ENCODE results near the gene CTRL. TPM values are rescaled to one million over a fixed set of nuclear protein-coding genes. Genes with fewer than 3 reads are reported as not detected.

Gene CTRL
- polyA plus RNA-seq, 1 donor (not counting 4 experiments of a cell fraction or from before 2014, with no cell fraction given): 0.10 TPM

DNA sequence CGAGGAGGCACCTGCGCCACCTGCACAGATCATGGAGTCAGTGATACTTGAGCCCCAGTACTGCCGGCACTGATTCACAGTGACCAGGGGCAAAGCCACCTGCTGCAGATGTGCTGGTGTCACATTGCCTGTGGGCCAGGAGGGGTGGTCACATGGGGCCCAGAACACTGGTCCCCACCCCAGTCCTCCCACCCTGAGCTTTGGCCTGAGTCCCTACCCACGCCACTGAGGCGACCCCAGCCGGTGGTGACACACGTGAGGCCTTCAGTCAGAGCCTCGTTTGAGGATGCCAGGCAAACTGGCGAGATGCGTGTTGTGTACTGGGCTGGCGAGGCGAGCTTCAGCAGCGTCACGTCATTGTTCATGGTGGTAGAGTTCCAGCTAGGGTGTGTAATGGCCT lies 1.5 kb downstream of the CTRL start:
- Histone ChIP-seq H3K4me2 (ENCODE audit: control insufficient read depth, extremely low read depth, insufficient read depth, low read depth, low read length) (no peak overlapping the region), H3K27me3 (ENCODE audit: control insufficient read depth, extremely low read depth, insufficient read depth, low read length) (no peaks in the 10 kb centered on the region), H3K36me3 (ENCODE audit: control insufficient read depth in 2 of 2, extremely low read depth in 1 of 2, insufficient read depth in 2 of 2, low read length in 2 of 2) (peaks cover 18 to 20% of the 10 kb centered on the region in 2 experiments), H3K9me1 (ENCODE audit: control insufficient read depth, extremely low read depth, insufficient read depth, low read length) (no peaks in the 10 kb centered on the region), H2AFZ (ENCODE audit: control insufficient read depth, low read length) (no peak overlapping the region), H3K9me3 (ENCODE audit: control insufficient read depth, low read depth, low read length) (no peaks in the 10 kb centered on the region), H3K9ac (ENCODE audit: control insufficient read depth, extremely low read depth, insufficient read depth, low read length) (no peak overlapping the region), H3K4me1 (ENCODE audit: control insufficient read depth, extremely low read depth, insufficient read depth, low read length) (peaks cover 23% of the 10 kb centered on the region), H3K4me3 (ENCODE audit: control insufficient read depth in 2 of 3, extremely low read depth in 1 of 3, insufficient read depth in 2 of 3, low read depth in 1 of 3, low read length in 3 of 3) (no peak overlapping the region), H4K20me1 (ENCODE audit: control insufficient read depth, extremely low read depth, insufficient read depth, low read length) (peaks cover 3% of the 10 kb centered on the region), H3K79me2 (ENCODE audit: control insufficient read depth, insufficient read depth, low read length) (peaks cover 2% of the 10 kb centered on the region), H3K27ac (ENCODE audit: control insufficient read depth, insufficient read depth, low read length) (no peak overlapping the region)
- dilution Hi-C loops (cut with MboI; ENCODE audit: extremely low pct_ligation_motif_present, low sequenced_read_pairs): no loop called here
- DNase-seq (ENCODE audit: low read depth, low spot score) (no peak), FAIRE-seq (no peak)
- TF ChIP-seq EZH2 (IDR thresholded peaks at IDR 0.05; ENCODE audit: low read length): no peak
- TF ChIP-seq, protein P1, sequence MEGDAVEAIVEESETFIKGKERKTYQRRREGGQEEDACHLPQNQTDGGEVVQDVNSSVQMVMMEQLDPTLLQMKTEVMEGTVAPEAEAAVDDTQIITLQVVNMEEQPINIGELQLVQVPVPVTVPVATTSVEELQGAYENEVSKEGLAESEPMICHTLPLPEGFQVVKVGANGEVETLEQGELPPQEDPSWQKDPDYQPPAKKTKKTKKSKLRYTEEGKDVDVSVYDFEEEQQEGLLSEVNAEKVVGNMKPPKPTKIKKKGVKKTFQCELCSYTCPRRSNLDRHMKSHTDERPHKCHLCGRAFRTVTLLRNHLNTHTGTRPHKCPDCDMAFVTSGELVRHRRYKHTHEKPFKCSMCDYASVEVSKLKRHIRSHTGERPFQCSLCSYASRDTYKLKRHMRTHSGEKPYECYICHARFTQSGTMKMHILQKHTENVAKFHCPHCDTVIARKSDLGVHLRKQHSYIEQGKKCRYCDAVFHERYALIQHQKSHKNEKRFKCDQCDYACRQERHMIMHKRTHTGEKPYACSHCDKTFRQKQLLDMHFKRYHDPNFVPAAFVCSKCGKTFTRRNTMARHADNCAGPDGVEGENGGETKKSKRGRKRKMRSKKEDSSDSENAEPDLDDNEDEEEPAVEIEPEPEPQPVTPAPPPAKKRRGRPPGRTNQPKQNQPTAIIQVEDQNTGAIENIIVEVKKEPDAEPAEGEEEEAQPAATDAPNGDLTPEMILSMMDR (optimal IDR thresholded peaks at IDR 0.05 in 1 of 3, IDR thresholded peaks at IDR 0.05 in 1 of 3, conservative IDR thresholded peaks at IDR 0.05 in 1 of 3; ENCODE audit: extremely low read depth in 1 of 3, insufficient read depth in 2 of 3, low read length in 3 of 3): no peak

DNA sequence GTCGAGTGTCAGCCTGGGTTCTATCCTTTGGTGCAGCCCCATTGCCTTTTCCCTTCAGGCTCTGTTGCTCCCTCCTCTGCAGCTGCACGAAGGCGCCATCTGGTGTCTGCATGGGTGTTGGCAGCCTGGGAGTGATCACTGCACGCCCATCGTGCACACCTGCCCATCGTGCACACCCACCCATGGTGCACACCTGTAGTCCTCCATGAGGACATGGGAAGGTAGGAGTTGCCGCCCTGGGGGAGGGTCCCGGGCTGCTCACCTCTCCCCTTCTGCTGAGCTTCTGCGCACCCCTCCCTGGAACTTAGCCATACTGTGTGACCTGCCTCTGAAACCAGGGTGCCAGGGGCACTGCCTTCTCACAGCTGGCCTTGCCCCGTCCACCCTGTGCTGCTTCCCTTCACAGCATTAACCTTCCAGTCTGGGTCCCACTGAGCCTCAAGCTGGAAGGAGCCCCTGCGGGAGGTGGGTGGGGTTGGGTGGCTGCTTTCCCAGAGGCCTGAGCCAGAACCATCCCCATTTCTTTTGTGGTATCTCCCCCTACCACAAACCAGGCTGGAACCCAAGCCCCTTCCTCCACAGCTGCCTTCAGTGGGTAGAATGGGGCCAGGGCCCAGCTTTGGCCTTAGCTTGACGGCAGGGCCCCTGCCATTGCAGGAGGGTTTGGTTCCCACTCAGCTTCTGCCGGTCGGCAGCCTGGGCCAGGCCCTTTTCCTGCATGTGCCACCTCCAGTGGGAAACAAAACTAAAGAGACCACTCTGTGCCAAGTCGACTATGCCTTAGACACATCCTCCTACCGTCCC lies 2.9 kb downstream of the CTRL start:
- Histone ChIP-seq H3K36me3 (ENCODE audit: control insufficient read depth in 2 of 2, extremely low read depth in 1 of 2, insufficient read depth in 2 of 2, low read length in 2 of 2) (peaks cover 20 to 21% of the 10 kb centered on the region in 2 experiments), H4K20me1 (ENCODE audit: control insufficient read depth, extremely low read depth, insufficient read depth, low read length) (peaks cover 3% of the 10 kb centered on the region)

More for the DNA sequence above, 2.9 kb downstream of the CTRL start:
- peaks cover 10% of the 10 kb centered on the region for H3K4me1 ChIP-seq (ENCODE audit: control insufficient read depth, extremely low read depth, insufficient read depth, low read length)
- H3K9ac ChIP-seq (ENCODE audit: control insufficient read depth, extremely low read depth, insufficient read depth, low read length): no peak overlapping the region
- no peak overlapping the region for H2AFZ ChIP-seq (ENCODE audit: control insufficient read depth, low read length)
- DNase-seq (ENCODE audit: low read depth, low spot score): no peak
- no peak overlapping the region for H3K27ac ChIP-seq (ENCODE audit: control insufficient read depth, insufficient read depth, low read length)
- no peaks in the 10 kb centered on the region for H3K27me3 ChIP-seq (ENCODE audit: control insufficient read depth, extremely low read depth, insufficient read depth, low read length)
- dilution Hi-C loops (cut with MboI; ENCODE audit: extremely low pct_ligation_motif_present, low sequenced_read_pairs): no loop called here
- no peaks in the 10 kb centered on the region for H3K79me2 ChIP-seq (ENCODE audit: control insufficient read depth, insufficient read depth, low read length)
- H3K9me1 ChIP-seq (ENCODE audit: control insufficient read depth, extremely low read depth, insufficient read depth, low read length): no peaks in the 10 kb centered on the region
- FAIRE-seq: peak; percentile 52
- H3K9me3 ChIP-seq (ENCODE audit: control insufficient read depth, low read depth, low read length): no peaks in the 10 kb centered on the region
- no peak overlapping the region for H3K4me3 ChIP-seq (ENCODE audit: control insufficient read depth in 2 of 3, extremely low read depth in 1 of 3, insufficient read depth in 2 of 3, low read depth in 1 of 3, low read length in 3 of 3)
- TF ChIP-seq, protein P1 (optimal IDR thresholded peaks at IDR 0.05 in 1 of 3, IDR thresholded peaks at IDR 0.05 in 1 of 3, conservative IDR thresholded peaks at IDR 0.05 in 1 of 3; ENCODE audit: extremely low read depth in 1 of 3, insufficient read depth in 2 of 3, low read length in 3 of 3): peak; percentile 91 to 100 (median 96)
- TF ChIP-seq EZH2 (IDR thresholded peaks at IDR 0.05; ENCODE audit: low read length): no peak
- H3K4me2 ChIP-seq (ENCODE audit: control insufficient read depth, extremely low read depth, insufficient read depth, low read depth, low read length): no peak overlapping the region
